Stimulated activated CD4-positive, alpha-beta T cell treated with anti-CD3 and anti-CD28 coated beads, Interleukin-15, amount 100 ng/mL, for 1 hour (primary cell): ENCODE measurements around the gene FBXL15.
A peak's percentile ranks its signal among the peaks of the same experiment; 100 is the strongest.

Experiments used
- DNase-seq, 2 donors: peaks; one replicate each; pipeline ENCODE4 v3.0.0-alpha.2; 2020; ENCODE audit warnings: low read depth in 1 of 2, low spot score in 1 of 2

The FBXL15 gene

DNA sequence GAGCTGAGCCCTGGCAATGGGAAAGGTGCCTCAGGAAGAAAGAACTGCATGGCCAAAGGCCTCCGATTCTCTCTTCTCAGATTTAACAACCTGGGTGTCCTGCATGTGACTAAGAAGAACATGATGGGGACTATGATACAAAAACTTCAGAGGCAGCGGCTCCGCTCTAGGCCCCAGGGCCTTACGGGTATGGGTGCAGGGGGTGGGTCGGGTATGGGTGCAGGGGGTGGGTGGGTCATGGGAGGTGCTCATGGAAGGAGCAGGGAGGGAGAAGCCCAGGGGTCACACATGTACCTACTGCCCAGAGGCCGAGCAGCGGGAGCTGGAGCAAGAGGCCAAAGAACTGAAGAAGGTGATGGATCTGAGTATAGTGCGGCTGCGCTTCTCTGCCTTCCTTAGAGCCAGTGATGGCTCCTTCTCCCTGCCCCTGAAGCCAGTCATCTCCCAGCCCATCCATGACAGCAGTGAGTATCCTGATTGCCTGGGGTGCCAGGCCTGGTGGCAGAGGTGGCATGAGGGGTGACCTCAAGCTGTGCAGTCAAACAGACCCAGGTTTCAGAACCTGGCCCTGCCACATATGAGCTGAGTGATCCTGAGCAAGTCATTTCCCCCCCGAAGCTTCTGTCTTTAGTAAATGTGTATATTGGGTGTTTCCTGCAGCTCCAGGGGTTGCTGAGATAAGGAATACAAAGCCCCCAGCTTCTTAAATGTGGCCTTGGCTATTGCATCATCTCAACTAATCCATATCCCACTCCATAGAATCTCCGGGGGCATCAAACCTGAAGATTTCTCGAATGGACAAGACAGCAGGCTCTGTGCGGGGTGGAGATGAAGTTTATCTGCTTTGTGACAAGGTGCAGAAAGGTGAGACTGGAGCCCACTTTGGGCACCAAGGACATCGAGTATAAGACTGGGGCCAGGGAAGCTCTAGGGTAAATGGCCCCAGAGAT is 23.1 kb upstream of the FBXL15 start:
- DNase-seq, result no peak

DNA sequence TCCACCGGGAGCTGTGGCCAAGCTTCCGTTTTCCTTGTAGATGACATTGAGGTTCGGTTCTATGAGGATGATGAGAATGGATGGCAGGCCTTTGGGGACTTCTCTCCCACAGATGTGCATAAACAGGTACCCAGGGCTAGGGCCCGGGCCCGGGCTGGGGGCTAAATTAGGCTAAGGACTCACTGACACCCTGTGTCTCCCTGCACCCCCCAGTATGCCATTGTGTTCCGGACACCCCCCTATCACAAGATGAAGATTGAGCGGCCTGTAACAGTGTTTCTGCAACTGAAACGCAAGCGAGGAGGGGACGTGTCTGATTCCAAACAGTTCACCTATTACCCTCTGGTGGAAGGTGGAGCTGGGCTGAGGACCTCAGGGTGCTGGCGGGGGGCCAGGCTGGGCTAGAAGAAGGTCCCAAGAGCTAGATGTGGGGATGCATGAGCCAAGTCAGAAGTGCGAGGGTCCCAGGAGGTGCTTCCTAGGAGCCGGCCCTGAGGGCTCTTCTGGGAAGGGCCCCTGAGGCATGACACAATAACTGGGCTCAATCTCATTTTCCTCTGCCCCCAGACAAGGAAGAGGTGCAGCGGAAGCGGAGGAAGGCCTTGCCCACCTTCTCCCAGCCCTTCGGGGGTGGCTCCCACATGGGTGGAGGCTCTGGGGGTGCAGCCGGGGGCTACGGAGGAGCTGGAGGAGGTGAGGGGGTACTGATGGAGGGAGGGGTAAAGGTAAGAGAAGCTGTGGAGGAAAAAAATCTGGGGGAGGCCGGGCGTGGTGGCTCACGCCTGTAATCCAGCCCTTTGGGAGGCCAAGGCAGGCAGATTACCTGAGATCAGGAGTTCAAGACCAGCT is 22.2 kb upstream of the FBXL15 start:
- no peak for DNase-seq

DNA sequence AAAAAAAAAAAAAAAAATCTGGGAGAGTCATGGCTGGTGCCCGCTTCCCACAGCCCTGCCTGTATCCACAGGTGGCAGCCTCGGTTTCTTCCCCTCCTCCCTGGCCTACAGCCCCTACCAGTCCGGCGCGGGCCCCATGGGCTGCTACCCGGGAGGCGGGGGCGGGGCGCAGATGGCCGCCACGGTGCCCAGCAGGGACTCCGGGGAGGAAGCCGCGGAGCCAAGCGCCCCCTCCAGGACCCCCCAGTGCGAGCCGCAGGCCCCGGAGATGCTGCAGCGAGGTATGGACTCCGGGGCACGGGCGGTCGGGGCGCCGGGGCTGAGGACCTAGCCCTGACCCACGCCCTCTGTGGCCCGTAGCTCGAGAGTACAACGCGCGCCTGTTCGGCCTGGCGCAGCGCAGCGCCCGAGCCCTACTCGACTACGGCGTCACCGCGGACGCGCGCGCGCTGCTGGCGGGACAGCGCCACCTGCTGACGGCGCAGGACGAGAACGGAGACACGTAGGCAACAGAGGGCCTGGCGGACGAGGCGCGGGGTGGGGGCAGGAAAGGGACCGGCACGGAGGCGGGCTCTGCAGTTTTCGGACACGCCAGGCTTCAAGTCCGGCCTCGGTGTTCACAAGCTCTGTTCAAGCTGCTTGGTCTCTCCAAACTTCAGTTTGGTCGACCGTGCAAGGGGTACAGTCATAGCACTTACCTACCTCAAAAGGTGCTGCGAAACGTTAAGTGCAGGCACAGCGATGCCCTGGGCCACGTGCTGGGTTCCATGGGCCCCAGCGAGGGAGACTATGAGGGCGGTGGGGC is 21.2 kb upstream of the FBXL15 start:
- peak; percentile 72 to 82 for DNase-seq

DNA sequence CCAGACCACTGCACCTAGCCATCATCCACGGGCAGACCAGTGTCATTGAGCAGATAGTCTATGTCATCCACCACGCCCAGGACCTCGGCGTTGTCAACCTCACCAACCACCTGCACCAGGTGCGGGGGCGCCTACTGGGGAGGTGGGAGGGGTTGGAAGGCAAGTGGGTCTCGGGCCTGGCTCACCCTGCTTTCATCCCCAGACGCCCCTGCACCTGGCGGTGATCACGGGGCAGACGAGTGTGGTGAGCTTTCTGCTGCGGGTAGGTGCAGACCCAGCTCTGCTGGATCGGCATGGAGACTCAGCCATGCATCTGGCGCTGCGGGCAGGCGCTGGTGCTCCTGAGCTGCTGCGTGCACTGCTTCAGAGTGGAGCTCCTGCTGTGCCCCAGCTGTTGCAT is 20.6 kb upstream of the FBXL15 start:
- DNase-seq, result no peak

DNA sequence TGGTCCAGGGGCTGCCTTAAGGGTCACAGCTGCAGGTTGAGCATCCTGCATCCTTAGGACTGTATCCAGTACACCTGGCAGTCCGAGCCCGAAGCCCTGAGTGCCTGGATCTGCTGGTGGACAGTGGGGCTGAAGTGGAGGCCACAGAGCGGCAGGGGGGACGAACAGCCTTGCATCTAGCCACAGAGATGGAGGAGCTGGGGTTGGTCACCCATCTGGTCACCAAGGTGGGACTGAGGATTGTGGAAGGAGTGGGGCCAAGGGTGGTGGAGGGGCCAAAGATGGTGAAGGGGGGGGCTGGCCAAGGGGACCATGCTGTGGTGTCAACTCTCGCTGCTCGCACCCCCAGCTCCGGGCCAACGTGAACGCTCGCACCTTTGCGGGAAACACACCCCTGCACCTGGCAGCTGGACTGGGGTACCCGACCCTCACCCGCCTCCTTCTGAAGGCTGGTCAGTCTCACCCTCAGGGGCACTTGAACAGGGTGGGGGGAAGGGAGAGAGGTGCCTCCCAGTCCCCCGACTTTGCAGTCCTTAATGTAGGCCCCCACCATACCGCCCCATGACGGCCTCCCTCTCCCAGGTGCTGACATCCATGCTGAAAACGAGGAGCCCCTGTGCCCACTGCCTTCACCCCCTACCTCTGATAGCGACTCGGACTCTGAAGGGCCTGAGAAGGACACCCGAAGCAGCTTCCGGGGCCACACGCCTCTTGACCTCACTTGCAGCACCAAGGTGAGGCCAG is 19.9 kb upstream of the FBXL15 start:
- no peak for DNase-seq

DNA sequence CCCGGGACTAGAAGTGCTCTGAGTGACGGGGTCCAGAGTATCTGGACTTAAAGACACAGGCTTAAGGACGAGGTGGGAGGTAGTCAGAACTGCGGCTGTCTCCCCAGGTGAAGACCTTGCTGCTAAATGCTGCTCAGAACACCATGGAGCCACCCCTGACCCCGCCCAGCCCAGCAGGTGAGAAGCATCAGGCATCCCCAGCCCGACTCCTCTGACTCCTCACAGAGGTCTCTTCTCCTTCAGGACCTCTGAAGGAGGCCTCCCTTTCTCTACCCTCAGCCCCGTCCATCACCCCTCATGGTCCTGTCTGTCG is 19.3 kb upstream of the FBXL15 start:
- no peak for DNase-seq

DNA sequence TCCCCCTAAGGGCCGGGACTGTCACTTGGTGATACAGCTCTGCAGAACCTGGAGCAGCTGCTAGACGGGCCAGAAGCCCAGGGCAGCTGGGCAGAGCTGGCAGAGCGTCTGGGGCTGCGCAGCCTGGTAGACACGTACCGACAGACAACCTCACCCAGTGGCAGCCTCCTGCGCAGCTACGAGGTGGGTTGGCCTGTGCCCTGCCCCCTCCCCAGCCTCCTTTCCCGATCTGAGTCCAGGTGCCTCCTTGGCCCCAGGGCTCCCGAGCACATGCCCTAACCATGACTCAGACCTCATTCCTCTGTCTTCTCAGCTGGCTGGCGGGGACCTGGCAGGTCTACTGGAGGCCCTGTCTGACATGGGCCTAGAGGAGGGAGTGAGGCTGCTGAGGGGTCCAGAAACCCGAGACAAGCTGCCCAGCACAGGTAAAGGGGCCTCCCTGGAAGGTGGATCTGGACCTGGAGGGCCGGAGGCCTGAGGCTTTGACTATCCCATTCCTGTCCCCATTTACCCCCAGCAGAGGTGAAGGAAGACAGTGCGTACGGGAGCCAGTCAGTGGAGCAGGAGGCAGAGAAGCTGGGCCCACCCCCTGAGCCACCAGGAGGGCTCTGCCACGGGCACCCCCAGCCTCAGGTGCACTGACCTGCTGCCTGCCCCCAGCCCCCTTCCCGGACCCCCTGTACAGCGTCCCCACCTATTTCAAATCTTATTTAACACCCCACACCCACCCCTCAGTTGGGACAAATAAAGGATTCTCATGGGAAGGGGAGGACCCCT is 18.7 kb upstream of the FBXL15 start:
- no peak for DNase-seq

DNA sequence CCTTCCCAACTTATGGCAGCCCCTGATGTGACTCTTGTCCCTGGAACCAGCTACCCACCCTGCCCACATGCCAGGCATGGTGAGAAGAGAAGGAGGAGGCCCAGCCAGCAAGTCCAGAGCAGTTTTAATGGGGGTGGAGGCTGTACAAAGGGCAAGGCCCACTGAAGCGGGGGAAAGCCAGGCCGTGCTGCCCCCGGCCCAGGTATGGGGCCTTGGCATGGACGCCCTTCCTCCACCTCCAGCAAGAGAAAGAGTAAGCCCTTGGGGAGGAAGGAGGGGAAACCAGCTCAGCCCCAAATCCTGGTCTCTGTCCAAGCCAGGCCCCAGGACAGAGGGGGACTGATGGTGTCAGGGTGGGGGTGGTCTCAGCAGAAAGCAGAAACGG is 18.1 kb upstream of the FBXL15 start:
- DNase-seq, result no peak

DNA sequence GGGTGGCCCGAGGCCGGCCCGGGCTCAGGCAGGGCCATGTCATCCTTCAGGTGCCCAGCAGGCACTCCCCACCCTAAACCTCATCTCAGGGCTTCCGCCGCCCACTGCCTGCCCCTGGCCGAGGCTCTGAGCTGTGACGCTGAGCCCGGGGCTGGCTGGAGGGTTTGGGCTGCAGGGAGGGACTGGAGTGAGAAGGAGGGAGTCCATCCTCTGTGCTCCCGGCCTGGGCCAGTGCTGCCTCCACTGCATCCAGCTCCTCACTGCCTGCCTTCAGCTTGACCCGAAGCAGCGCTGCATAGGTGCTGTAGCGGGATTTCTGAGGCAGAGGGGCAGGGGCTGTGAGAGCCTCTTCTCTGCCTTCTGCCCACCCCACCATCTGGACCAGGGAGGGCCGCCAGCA is 17.5 kb upstream of the FBXL15 start:
- no peak for DNase-seq

DNA sequence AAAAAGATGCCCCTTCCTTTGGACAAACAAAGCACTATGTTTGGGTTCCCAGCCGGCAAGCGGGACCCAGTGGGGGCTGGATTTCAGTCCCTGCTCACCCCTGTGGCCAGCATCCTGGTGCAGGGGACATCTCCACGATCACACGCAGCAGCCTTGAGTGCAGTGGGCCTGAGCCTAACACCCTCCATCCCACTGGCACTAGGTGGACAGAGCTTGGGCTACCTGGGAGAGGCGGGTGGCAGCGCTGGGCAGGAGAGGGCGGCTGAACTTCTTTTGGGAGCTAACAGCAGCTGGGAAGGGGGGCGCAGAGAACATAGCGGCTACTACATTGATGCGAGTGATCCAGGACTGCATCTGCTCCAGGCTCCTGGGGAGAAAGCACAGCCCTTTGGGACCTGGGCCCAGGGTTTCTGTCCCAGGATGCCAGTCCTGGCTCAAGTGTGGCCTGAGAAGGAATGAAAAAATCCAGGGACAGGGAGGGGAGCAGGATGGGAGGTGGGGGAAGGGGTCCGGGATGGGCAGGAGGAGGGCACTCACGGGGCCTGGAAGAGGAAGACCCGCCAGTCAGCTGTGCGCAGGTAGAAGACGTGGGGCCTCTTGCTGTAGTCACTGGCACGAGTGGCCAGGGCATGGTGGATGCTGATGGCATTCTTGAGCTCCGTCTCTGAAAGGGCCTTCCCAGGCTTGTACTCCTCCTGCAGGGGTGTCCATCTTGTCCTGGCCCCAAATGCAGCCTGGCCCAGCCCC is 16.1 kb upstream of the FBXL15 start:
- no peak for DNase-seq

DNA sequence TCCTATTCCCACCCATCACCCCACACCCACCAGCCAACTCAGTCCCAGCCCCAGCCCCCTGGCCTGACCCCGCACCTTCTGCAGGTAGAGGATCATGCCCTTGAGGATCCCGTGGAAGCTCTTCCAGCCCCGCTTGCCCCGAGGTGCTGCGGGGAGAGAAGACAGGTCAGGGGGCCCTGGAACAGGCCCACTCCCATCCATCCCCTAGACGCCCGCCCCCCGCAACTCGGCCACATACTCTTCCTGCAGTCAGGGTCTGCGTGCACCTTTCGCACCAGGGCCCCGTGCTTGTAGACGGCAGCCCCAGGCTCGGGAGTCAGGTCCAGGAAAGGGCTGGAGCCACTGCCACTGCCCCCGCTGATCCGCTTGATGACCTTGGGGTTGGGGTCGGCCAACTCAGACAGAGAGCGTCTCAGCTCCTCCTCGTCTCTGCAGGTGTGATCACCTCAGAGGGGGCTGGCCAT is 15.5 kb upstream of the FBXL15 start:
- DNase-seq, result no peak

DNA sequence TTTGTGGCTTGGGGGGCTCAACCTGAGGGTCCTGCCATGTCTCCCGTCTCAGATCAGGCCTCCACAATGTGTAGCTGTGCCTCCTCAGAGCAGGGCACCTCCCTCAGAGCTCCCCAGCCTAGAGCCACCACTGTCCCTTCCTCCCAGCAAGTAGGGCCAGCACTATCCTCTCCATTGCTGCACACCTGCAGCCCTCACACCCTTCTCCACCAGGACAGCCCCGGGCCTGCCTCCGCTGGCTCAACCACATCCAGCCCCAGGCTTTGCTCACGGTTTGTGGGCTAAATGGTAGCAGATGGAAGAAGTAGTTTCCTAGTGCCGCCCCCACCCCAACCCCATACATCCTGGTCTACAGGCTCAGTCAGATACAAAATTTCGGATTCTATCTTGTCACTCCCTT is 15.0 kb upstream of the FBXL15 start:
- no peak for DNase-seq

DNA sequence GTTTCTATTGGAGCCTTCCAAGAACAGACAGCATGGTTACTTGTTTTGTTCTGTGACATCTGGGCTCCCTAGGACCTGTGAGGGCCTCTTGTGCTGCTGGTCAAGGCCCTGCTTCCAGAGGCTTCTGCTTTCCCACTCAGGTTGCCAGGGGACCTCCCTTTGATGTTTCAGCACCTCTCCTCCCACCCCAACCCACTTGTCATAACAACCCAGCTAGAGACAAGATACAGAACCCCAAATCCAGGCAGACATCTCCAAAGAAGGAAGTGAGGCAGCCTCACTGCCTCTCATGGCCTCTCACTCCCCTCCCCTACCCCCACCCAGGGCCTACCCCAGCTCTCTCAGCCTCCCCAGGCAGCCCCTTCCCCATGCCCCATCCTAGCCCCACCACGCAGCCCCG is 13.8 kb upstream of the FBXL15 start:
- DNase-seq, result no peak

DNA sequence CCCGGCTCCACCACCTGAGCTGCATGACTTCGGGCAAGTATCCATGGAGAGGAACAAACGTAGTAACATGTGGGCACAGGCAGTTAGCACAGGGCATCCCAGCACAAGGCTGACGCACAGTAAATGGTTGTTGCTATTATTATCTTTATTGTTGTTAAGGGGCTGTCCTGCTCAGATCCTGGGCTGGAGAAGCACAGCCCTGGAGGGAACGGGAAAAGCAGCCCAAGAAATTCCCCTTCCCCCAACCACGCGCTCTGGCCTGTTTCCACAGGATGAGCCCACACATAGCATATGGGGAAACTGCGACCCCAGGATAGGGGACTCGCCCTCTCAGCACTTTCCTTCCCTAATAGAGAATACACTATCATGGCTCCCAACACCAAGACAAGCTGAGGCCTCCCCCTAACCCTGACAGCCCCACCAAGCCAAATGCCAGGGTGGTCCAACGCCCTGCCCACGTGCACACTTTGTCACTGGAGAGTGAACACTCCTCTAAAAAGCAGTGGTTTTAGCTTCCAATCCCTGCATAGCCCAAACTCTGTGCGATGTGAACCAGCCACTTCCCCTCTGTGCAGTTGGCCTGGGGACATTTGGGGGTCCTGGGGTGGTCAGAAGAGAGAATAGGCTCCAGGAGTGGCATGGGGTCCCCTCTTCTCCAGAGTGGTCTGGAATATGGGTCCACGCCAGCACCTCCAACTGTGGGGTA is 13.1 kb upstream of the FBXL15 start:
- DNase-seq, result no peak

DNA sequence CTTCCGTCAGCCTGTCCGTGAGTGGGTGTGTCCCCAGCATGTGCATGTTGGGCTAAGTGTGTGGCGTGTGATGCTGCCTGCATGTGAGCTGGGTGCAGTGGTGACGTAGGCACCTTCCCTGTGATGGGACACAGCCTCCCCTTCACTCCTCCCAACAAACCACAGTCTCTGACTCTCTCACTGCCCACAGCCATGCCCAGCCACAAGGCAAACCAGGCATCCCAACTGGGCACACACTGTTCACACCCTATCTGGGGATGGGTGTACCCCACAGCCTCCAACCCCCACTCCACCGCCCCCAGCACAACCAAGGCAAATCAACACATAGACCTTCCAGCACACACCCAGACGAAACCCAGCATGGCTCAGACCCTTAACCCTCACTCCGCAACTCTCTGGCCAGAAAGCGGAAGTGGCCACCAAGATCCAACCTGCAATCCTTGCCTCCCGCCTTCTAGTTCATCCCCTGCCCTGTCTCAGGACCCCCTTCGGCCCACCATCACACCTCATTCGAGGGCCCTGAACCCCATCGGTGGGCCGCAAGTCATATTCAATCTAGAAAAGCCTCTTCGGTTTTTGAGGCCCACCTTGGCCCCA is 12.4 kb upstream of the FBXL15 start:
- DNase-seq, result no peak

DNA sequence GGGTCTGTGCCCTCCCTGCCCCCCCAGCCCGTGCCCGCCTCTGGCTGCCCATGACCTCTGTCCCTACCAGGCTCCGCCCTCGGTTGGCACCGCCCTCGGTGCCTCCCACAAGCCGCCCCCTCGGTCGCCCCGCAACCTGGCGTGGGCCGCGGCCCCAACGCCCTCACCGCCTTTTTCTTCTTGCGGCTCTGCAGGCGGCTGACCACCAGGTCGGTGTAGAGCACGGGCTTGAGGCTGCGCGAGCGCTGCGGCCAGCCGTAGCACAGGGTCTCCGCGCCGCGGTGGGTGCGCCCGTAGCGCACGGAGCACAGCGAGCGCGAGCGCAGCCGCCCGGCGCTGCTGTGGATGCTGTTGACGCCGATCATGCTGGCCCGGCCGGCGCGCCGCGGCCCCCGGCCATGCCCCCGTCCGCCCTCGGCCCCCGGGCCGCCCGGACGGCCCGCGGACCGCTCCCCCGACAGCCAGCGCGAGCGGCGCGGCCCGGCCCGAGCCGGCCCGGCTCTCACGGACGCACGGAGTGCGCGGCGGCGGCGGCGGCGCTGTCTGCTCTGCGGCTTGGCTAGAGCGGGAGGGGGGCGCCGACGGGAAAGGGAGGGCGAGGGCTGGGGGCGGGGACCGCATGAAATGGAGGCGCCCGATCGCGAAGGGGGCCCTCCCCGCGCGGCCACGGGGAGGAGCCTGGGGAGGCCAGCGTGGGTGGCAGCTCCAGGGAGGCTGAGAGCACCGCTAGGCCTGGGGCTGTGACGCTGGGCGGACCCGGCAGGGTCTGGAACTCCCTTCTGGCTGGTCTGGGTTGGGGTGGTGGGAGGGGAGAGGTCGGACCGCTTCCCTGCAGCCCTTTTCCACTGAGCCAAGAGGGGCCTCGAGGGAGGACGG is 11.7 kb upstream of the FBXL15 start:
- peak; percentile 55 to 79 for DNase-seq
